Duodenal mucosa (tissue), 2 donors: ENCODE measurements around the gene DTNA.

Experiments
- H3K27ac ChIP-seq: one replicate; pipeline ENCODE4 v1.7.0; 2013; ENCODE audit warnings: low read depth, low read length
- H3K27me3 ChIP-seq, 2 donors: one replicate each; pipeline ENCODE4 v1.7.0; 2013; ENCODE audit warnings: low read length in 2 of 2, control low read depth in 1 of 2; ENCODE audit not compliant: insufficient read depth in 2 of 2, control insufficient read depth in 1 of 2
- H3K36me3 ChIP-seq, 2 donors: one replicate each; pipeline ENCODE4 v1.7.0; 2013; ENCODE audit warnings: low read length in 2 of 2, control low read depth in 1 of 2; ENCODE audit not compliant: insufficient read depth in 2 of 2, control insufficient read depth in 1 of 2
- H3K4me1 ChIP-seq, 2 donors: one replicate each; pipeline ENCODE4 v1.7.0; 2013; ENCODE audit warnings: low read length in 2 of 2, control low read depth in 1 of 2; ENCODE audit not compliant: insufficient read depth in 2 of 2, control insufficient read depth in 1 of 2
- H3K4me3 ChIP-seq, 2 donors: one replicate each; pipeline ENCODE4 v1.7.0; 2013; ENCODE audit warnings: low read length in 2 of 2, low read depth in 1 of 2
- H3K9ac ChIP-seq, 2 donors: one replicate each; pipeline ENCODE4 v1.7.0; 2013; ENCODE audit warnings: low read length in 2 of 2, low read depth in 1 of 2
- H3K9me3 ChIP-seq, 2 donors: one replicate each; pipeline ENCODE4 v1.7.0; 2013; ENCODE audit warnings: low read length in 2 of 2, control low read depth in 1 of 2; ENCODE audit not compliant: control insufficient read depth in 1 of 2

DTNA gene

DNA sequence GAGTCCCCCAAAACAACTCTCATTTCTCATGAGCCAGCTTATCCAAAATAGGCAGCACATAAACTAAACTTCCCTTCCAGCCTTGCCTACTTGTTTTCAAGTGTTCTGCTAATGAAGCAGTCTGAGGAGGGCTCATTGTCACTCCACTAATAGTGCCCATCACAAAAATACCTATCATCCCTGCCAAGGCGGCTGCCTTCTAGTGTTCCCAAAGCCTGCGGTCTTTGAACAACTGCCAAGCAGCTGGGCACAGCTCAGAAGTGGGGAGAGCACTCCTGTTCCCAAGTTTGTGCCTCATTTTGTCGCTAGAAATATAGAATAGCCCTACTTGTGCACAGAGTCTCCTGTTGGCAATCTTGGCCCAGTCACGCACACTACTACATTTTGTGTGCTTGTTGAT, 50.3 kb downstream of the DTNA start:
- Histone ChIP-seq H3K27me3 (no peaks in the 10 kb centered on the region), H3K36me3 (no peaks in the 10 kb centered on the region), H3K4me1 (peaks cover 4 to 10% of the 10 kb centered on the region in 2 donors)

DNA sequence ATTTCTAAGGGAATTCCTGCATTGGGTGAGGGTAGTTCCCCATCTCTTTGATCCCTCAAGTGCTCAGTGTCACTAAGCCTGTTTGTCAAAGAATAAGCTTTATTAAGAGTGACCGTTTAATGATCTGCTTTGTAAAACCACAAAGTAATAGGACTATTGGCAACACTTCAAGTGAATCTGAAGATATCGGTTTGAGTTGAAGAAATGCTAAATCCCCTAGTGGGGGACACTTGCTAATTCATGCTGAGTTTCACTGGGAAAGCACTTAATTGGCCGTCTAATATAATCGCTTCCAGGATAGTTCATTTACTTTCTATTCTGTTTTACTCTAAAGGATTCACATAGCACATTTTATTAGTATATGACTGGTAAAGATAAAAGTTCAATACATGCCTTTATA, 54.4 kb downstream of the DTNA start:
- no peaks in the 10 kb centered on the region for H3K36me3 ChIP-seq
- no peak overlapping the region for H3K9ac ChIP-seq
- no peak overlapping the region for H3K27ac ChIP-seq
- no peak overlapping the region for H3K4me3 ChIP-seq
- H3K9me3 ChIP-seq, result peaks cover 0 to 3% of the 10 kb centered on the region in 2 donors
- no peaks in the 10 kb centered on the region for H3K4me1 ChIP-seq
- no peaks in the 10 kb centered on the region for H3K27me3 ChIP-seq

More for the DNA sequence above, 50.3 kb downstream of the DTNA start:
- Histone ChIP-seq H3K9me3 (no peaks in the 10 kb centered on the region), H3K27ac (no peak overlapping the region), H3K4me3 (no peak overlapping the region), H3K9ac (no peak overlapping the region)

DNA sequence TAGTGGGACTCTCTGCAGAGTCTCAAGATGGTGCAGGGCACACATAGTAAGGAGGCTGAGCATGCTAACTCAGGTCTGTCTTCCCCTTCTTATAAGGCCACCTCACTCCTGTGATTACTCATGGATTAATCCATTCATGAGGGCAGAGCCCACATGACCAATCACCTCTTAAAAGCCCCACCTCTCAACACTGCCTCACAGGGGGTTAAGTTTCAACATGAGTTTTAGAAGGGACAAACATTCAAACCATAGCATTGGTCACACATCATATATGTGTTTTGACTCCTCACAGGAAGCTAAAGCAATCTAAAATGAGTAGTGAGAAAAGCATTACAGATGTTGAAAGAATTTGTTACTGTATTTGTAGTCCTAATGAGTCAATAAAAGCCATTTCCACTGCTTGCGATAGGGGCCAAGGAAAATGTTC, 57.5 kb downstream of the DTNA start:
- no peaks in the 10 kb centered on the region for H3K27me3 ChIP-seq
- peaks cover 0 to 3% of the 10 kb centered on the region in 2 donors for H3K9me3 ChIP-seq
- no peaks in the 10 kb centered on the region for H3K36me3 ChIP-seq
- H3K4me3 ChIP-seq, result no peak overlapping the region
- H3K9ac ChIP-seq, result no peak overlapping the region
- H3K27ac ChIP-seq, result no peak overlapping the region
- no peaks in the 10 kb centered on the region for H3K4me1 ChIP-seq

DNA sequence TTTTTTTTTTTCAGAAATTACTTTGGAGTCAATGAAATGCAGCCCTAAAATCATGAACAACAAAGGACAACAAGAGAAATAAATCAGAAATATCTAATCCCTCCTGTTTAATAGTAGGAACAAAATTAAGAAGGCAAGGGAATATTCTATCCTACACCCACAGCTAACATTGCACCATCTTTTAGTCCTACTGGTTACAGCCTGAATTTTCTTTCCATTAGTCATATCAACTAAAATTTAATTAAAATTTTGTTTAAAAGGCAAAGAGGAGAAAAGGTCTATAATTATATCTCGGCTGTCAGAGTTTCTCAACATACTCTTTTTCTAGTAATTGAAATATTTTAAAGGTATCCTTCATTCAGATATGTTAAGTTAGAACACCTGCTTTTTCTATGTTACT, 61.9 kb downstream of the DTNA start:
- no peaks in the 10 kb centered on the region for H3K36me3 ChIP-seq
- H3K27ac ChIP-seq, result no peak overlapping the region
- H3K4me1 ChIP-seq, result peaks cover 10 to 18% of the 10 kb centered on the region in 2 donors
- no peak overlapping the region for H3K9ac ChIP-seq
- no peaks in the 10 kb centered on the region for H3K27me3 ChIP-seq
- H3K4me3 ChIP-seq, result no peak overlapping the region
- peaks cover 0 to 3% of the 10 kb centered on the region in 2 donors for H3K9me3 ChIP-seq

DNA sequence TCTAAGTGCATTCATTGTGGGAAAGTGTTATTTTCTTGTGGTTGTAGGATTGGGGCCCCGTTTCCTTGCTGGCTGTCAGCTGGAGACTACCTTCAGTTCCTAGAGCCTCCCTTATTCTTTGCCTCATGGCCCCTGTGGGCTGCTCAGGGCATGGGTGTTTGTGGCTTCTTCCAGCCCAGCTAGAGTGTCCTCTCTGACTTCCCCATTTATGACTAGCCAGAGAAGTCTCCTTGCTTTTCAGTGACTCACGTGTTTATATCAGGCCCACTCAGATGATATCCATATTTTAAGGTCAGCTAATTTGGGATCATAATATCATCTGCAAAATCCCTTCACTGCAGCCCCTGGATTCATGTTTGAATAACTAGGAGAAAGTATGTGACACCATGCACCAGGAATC, 62.8 kb downstream of the DTNA start:
- no peak overlapping the region for H3K27ac ChIP-seq
- no peak overlapping the region for H3K4me3 ChIP-seq
- H3K27me3 ChIP-seq, result no peaks in the 10 kb centered on the region
- no peaks in the 10 kb centered on the region for H3K36me3 ChIP-seq
- H3K4me1 ChIP-seq, result peaks cover 10 to 18% of the 10 kb centered on the region in 2 donors
- H3K9me3 ChIP-seq, result peaks cover 0 to 3% of the 10 kb centered on the region in 2 donors
- no peak overlapping the region for H3K9ac ChIP-seq

DNA sequence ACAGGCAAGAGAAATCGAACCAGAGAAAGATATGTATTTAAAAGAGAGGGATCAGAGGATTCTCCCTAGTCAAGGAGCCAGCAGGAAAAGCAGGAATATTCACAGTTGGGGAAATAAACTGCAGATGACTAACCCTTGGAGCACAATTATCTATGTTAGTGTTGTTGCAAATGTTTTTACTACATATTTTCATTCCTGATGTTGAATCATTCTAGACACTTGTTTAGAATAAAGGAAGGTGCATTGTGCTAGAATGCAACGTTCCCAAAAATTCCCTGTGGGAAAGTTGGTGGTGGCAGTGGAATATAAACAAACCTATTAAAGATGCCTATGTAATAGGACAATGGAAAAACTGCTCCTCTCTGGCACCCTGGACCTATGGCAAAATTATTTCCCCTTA, 63.3 kb downstream of the DTNA start:
- Histone ChIP-seq H3K27ac (no peak overlapping the region), H3K9ac (no peak overlapping the region), H3K4me1 (peaks cover 10 to 18% of the 10 kb centered on the region in 2 donors), H3K9me3 (peaks cover 0 to 3% of the 10 kb centered on the region in 2 donors), H3K36me3 (no peaks in the 10 kb centered on the region), H3K27me3 (no peaks in the 10 kb centered on the region), H3K4me3 (no peak overlapping the region)

DNA sequence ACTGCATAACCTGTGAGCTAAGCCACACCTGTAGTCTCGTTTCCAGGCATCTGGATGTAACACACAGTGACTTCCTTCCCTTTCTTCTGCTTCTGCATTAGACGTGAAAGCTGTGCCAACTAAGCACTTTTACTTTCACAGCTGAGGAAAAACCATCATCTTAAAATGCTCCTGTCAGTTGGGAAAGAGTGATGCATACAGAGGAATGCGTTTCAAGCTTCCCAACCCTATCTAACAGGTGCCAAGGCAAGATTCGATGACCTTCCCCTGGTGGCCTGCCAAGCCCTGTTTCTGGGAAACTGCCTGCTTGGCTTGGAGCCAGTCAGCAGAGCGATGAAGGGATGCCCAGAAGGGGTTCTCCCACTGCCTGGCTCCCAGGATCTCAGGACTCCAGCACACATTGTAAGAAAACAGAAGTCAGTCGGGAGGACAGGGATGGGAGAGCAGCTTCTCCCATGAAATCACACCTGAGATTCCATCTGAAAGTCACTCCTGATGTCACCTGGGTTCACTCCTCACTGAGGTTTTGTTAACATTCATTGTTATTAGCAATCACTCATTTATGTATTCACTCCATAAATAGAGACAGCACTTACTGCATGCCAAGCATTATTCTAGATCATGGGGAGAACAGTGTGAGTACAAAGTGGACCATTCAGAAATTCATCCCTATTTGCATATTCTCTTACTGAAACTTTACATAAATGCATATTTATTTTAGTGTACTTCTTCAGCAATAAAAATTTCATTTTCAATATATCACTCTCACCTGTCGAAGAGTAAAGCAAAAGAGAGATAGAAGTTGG, 64.1 kb downstream of the DTNA start:
- H3K27ac ChIP-seq, result no peak overlapping the region
- H3K9ac ChIP-seq, result no peak overlapping the region
- H3K4me3 ChIP-seq, result no peak overlapping the region

DNA sequence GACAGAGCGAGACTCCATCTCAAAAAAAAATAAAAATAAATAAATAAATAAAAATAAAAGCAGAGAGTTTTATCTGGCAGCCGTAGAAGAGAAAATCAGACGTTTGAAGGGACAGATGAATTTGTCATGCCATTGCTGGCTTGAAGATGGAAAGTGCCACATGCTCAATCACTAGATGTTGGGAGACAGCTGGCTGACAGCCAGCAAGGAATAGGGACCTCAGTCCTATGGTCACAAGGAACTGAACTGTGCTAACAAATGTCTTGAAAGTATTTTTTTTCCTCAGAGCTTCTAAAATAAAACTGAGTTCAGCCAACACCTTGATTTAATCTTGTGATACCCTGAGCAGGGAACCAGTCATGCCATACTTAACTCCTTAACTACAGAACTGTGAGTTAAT, 65.4 kb downstream of the DTNA start:
- Histone ChIP-seq H3K4me1 (peaks cover 10 to 18% of the 10 kb centered on the region in 2 donors), H3K36me3 (no peaks in the 10 kb centered on the region), H3K9ac (no peak overlapping the region), H3K27ac (no peak overlapping the region), H3K27me3 (no peaks in the 10 kb centered on the region), H3K4me3 (no peak overlapping the region), H3K9me3 (no peaks in the 10 kb centered on the region)

More for the DNA sequence above, 64.1 kb downstream of the DTNA start:
- Histone ChIP-seq H3K36me3 (no peaks in the 10 kb centered on the region), H3K4me1 (peaks cover 10 to 18% of the 10 kb centered on the region in 2 donors), H3K27me3 (no peaks in the 10 kb centered on the region), H3K9me3 (no peaks in the 10 kb centered on the region)

DNA sequence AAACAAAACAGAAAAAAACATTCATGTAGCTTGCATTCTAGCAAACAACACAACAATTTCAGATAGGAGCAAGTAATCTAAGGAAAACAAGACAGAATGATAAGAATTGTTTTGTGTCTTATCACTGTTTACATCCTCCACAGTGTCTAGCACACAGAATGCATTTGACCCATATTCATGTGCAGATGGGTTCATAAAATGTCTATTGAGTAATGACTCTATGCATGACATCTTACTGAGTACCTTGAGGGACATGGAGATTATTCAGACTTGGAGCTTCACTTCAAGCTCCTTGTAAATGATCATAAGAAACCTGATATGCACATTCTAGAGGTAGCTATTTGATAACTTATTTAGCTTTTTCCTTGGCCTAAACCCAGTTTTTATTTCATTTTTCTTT, 69.0 kb downstream of the DTNA start:
- Histone ChIP-seq H3K27me3 (no peaks in the 10 kb centered on the region), H3K4me1 (peaks cover 3 to 12% of the 10 kb centered on the region in 2 donors), H3K36me3 (no peaks in the 10 kb centered on the region), H3K4me3 (no peak overlapping the region), H3K9me3 (no peaks in the 10 kb centered on the region), H3K9ac (no peak overlapping the region), H3K27ac (no peak overlapping the region)

DNA sequence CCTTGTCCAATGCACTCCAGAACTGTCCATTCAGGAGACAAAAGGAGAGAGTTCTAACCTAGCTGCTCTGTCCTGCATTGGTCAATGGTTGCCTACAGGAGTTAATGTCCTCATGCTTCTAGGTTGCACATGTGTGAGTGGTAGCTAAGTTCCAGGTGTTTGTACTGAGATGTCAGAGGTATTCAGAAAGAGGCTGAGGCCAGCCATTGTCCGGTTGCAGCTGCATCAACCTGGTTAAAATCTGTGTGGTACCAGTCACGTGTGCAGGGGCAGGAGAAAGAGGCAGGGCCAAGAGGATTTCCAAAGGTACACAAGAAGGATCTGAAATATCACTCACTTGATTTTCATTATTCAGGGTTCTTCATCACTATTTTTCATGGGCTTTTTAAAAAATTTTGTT, 70.8 kb downstream of the DTNA start:
- no peaks in the 10 kb centered on the region for H3K27me3 ChIP-seq
- peaks cover 0 to 9% of the 10 kb centered on the region in 2 donors for H3K4me1 ChIP-seq
- no peaks in the 10 kb centered on the region for H3K9me3 ChIP-seq
- H3K4me3 ChIP-seq, result no peak overlapping the region
- H3K9ac ChIP-seq, result no peak overlapping the region
- H3K27ac ChIP-seq, result no peak overlapping the region
- H3K36me3 ChIP-seq, result no peaks in the 10 kb centered on the region
